Astrocyte of the spinal cord (primary cell): ENCODE results near the gene BAZ2A.

Experiments
- DNase-seq: peaks from one replicate; pipeline ENCODE4 v3.0.0; 2011; ENCODE audit warnings: low read depth, low spot score
- H3K4me3 ChIP-seq: 2 replicates; pipeline ENCODE4 v1.5.1; 2011; ENCODE audit warnings: low read depth, mild to moderate bottlenecking, low read length, moderate library complexity
- CTCF ChIP-seq: IDR thresholded peaks from 2 replicates; pipeline ENCODE4 v1.5.1; 2012; ENCODE audit warnings: low read depth, mild to moderate bottlenecking, low read length, inconsistent platforms
- in situ Hi-C: cut with HindIII; loops from 2 replicates; pipeline ENCODE4 v1.10.0; 2017; ENCODE audit warnings: low sequenced_read_pairs

BAZ2A gene

GRCh38 chr12:56596815-56597214 is 33.3 kb downstream of the BAZ2A start:
- no peak for DNase-seq
- TF ChIP-seq CTCF, result no peak
- H3K4me3 ChIP-seq, result no peak overlapping the region
- in situ Hi-C loops, result no loop called here

- no peak overlapping the region for H3K4me3 ChIP-seq
- DNase-seq, result peak; percentile 73
- peak; percentile 93 for TF ChIP-seq CTCF
- in situ Hi-C loops, result no loop called here
Measured at GRCh38 chr12:56593909-56594621, 36.1 kb downstream of the BAZ2A start.

- TF ChIP-seq CTCF, result no peak
- DNase-seq, result no peak
- no peak overlapping the region for H3K4me3 ChIP-seq
- in situ Hi-C loops, result no loop called here
Measured at GRCh38 chr12:56591961-56592360, 38.2 kb downstream of the BAZ2A start.

GRCh38 chr12:56591126-56591525 is 39.0 kb downstream of the BAZ2A start:
- TF ChIP-seq CTCF, result no peak
- H3K4me3 ChIP-seq, result no peak overlapping the region
- in situ Hi-C loops, result no loop called here
- DNase-seq, result no peak

GRCh38 chr12:56590237-56590830 is 39.8 kb downstream of the BAZ2A start:
- no peak for DNase-seq
- H3K4me3 ChIP-seq, result no peak overlapping the region
- in situ Hi-C loops, result no loop called here
- peak; percentile 58 for TF ChIP-seq CTCF

GRCh38 chr12:56589783-56590182 is 40.3 kb downstream of the BAZ2A start:
- no peak for DNase-seq
- no peak for TF ChIP-seq CTCF
- in situ Hi-C loops, result no loop called here
- H3K4me3 ChIP-seq, result no peak overlapping the region
